Liver (tissue), 9 donors: ENCODE results near the gene ARF1. TPM values are rescaled to one million over a fixed set of nuclear protein-coding genes. Genes with fewer than 3 reads are reported as not detected.

Experiments
- DNase-seq: peaks from one replicate; pipeline ENCODE4 v3.0.0-alpha.2; 2017; ENCODE audit warnings: low spot score
- H3K27ac ChIP-seq, 2 donors: one replicate each; pipeline ENCODE4 v1.7.0; 2013; ENCODE audit warnings: inconsistent platforms in 2 of 2, low read length in 2 of 2, control low read depth in 1 of 2, low read depth in 1 of 2, mild to moderate bottlenecking in 1 of 2
- H3K27me3 ChIP-seq, 4 donors: one replicate each; pipeline versions ENCODE4 v1.6.1 to v1.7.0; 2013; ENCODE audit warnings: low read length in 3 of 4, inconsistent platforms in 1 of 4, mild to moderate bottlenecking in 1 of 4, moderate library complexity in 1 of 4; ENCODE audit not compliant: control insufficient read depth in 4 of 4, insufficient read depth in 4 of 4
- H3K36me3 ChIP-seq, 4 donors: one replicate each; pipeline versions ENCODE4 v1.6.1 to v1.7.0; 2013; ENCODE audit warnings: low read length in 3 of 4, mild to moderate bottlenecking in 3 of 4, low read depth in 1 of 4, moderate library complexity in 1 of 4; ENCODE audit not compliant: control insufficient read depth in 4 of 4, insufficient read depth in 3 of 4
- H3K4me1 ChIP-seq, 4 donors: one replicate each; pipeline versions ENCODE4 v1.6.1 to v1.7.0; 2013; ENCODE audit warnings: low read length in 3 of 4, mild to moderate bottlenecking in 3 of 4, moderate library complexity in 1 of 4; ENCODE audit not compliant: control insufficient read depth in 4 of 4, insufficient read depth in 4 of 4
- H3K4me3 ChIP-seq, 3 donors: one replicate each; pipeline versions ENCODE4 v1.6.1 to v1.7.0; 2013; ENCODE audit warnings: low read length in 3 of 3, control low read depth in 1 of 3, low read depth in 1 of 3, mild to moderate bottlenecking in 1 of 3
- H3K9ac ChIP-seq, 2 donors: one replicate each; pipeline ENCODE4 v1.7.0; 2013; ENCODE audit warnings: low read length in 2 of 2, mild to moderate bottlenecking in 2 of 2, moderate library complexity in 2 of 2, control low read depth in 1 of 2, low read depth in 1 of 2
- H3K9me3 ChIP-seq, 4 donors: one replicate each; pipeline versions ENCODE4 v1.6.1 to v1.7.0; 2013; ENCODE audit warnings: low read length in 3 of 4; ENCODE audit not compliant: control insufficient read depth in 4 of 4
- EGR1 ChIP-seq, 2 donors: IDR thresholded peaks; 2 replicates each; pipeline ENCODE4 v1.6.1; 2016 to 2018; ENCODE audit warnings: antibody characterized with exemption in 2 of 2, low read depth in 2 of 2
- FOXA1 ChIP-seq: IDR thresholded peaks from 2 replicates; pipeline ENCODE4 v1.6.1; 2016; ENCODE audit warnings: antibody characterized with exemption
- FOXA2 ChIP-seq: IDR thresholded peaks from 2 replicates; pipeline ENCODE4 v1.6.1; 2016; ENCODE audit warnings: antibody characterized with exemption
- GABPA ChIP-seq, 2 donors: IDR thresholded peaks in 1 of 2; conservative IDR thresholded peaks in 1 of 2; 2 replicates each; pipeline ENCODE4 v1.6.1; 2016; ENCODE audit warnings: antibody characterized with exemption in 2 of 2, mild to moderate bottlenecking in 1 of 2, moderate library complexity in 1 of 2
- HNF4A ChIP-seq, 2 donors: conservative IDR thresholded peaks; 2 replicates each; pipeline ENCODE4 v1.6.1; 2016; ENCODE audit warnings: antibody characterized with exemption in 2 of 2, mild to moderate bottlenecking in 2 of 2
- HNF4G ChIP-seq: IDR thresholded peaks from 2 replicates; pipeline ENCODE4 v1.6.1; 2016; ENCODE audit warnings: antibody characterized with exemption
- NR2F2 ChIP-seq: IDR thresholded peaks from 2 replicates; pipeline ENCODE4 v1.6.1; 2016; ENCODE audit warnings: antibody characterized with exemption
- RAD21 ChIP-seq, 2 donors: IDR thresholded peaks; 2 replicates each; pipeline ENCODE4 v1.6.1; 2016; ENCODE audit warnings: antibody characterized with exemption in 2 of 2, mild to moderate bottlenecking in 2 of 2
- RXRA ChIP-seq, 2 donors: IDR thresholded peaks; 2 replicates each; pipeline ENCODE4 v1.6.1; 2017 to 2018; ENCODE audit warnings: antibody characterized with exemption in 2 of 2, mild to moderate bottlenecking in 1 of 2
- SP1 ChIP-seq: IDR thresholded peaks from 2 replicates; pipeline ENCODE4 v1.6.1; 2018; ENCODE audit warnings: antibody characterized with exemption, mild to moderate bottlenecking
- TAF1 ChIP-seq: conservative IDR thresholded peaks from 2 replicates; pipeline ENCODE4 v1.6.1; 2016; ENCODE audit warnings: antibody characterized with exemption, mild to moderate bottlenecking
- YY1 ChIP-seq: IDR thresholded peaks from 2 replicates; pipeline ENCODE4 v1.6.1; 2016; ENCODE audit warnings: antibody characterized with exemption, mild to moderate bottlenecking
- WGBS: extraction: QIAGEN DNeasy Blood & Tissue Kit; methylation state at CpG from one replicate; pipeline ENCODE4 v1.1.7; 2013; 5-methylcytosine and 5-hydroxymethylcytosine counted together
- polyA plus RNA-seq, 2 donors: library from polyadenylated mRNA; stranded (reverse) in 1 of 2; unstranded in 1 of 2; fragments of 200-250 nt in 1 of 2; fragments of >200 nt in 1 of 2; fragmentation: Nextera tagmentation in 1 of 2; extraction: Ambion mirVana in 1 of 2; gene quantifications; one replicate each; pipeline versions ENCODE4 v1.2.1 to v1.2.3, GENCODE V29; 2013 to 2015
- total RNA-seq, 2 donors: library from RNA; depleted of rRNA; stranded (reverse); fragments of >200 nt; gene quantifications; one replicate each; pipeline ENCODE4 v1.2.3, GENCODE V29; 2014
- TF ChIP-seq, protein P1 (sequence below): fragments of 150-350 bp; IDR thresholded peaks from 2 replicates; pipeline ENCODE4 v1.5.1; 2017; ENCODE audit warnings: improper control_type of control experiment, low read depth, low read length; ENCODE audit not compliant: missing input control
- TF ChIP-seq, protein P2 (sequence below): IDR thresholded peaks from 2 replicates; pipeline ENCODE4 v1.6.1; 2016; ENCODE audit warnings: antibody characterized with exemption, mild to moderate bottlenecking
- TF ChIP-seq, protein P3 (sequence below): IDR thresholded peaks from 2 replicates; pipeline ENCODE4 v1.6.1; 2016; ENCODE audit warnings: antibody characterized with exemption
- TF ChIP-seq, protein P4 (sequence below): IDR thresholded peaks from 2 replicates; pipeline ENCODE4 v1.6.1; 2016; ENCODE audit warnings: antibody characterized with exemption
- donor health status: healthy.
- donor health status: healthy.
- donor health status: healthy.
- donor health status: healthy.
- donor health status: healthy.

The ARF1 gene
- total and polyA plus RNA-seq, 4 donors = 151 to 282 (median 213) TPM

DNA sequence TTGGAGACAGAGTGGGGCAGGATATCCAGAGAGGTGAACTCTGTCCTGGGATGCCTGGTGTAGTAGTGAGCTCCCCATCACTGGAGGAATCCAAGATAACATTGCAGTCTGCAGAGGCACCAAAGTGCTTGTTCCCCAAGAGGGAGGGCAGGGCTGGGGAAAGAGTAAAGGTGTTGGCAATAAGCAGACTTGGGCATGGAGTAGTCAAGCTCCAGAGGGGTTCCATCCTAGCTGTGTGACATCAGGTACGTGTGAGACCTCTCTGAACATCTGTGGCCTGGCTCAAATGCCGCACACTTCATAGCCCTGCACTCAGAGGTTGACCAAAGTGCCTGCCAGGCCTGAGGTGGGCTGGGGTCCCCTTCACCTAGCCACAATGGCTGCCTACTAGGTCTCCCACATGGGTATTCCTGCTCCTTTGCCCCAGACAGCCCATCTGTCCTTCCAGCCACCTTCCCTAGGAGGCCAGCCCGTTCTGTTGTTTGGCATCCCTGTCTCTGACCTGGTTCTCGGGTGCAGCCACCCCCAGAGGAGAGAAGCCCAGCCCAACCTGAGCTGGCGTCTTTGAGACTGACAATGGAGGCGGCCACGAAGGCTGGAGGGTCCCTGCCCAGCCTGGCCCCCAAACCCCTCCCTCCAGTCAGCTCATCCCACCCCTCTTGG lies 2.8 kb upstream of the ARF1 start:
- H3K27me3 ChIP-seq = no peaks in the 10 kb centered on the region
- WGBS = 99% methylated on average over 7 of the region's 7 CpGs
- no peak for DNase-seq
- no peak overlapping the region for H3K4me3 ChIP-seq
- TF ChIP-seq, protein P1, sequence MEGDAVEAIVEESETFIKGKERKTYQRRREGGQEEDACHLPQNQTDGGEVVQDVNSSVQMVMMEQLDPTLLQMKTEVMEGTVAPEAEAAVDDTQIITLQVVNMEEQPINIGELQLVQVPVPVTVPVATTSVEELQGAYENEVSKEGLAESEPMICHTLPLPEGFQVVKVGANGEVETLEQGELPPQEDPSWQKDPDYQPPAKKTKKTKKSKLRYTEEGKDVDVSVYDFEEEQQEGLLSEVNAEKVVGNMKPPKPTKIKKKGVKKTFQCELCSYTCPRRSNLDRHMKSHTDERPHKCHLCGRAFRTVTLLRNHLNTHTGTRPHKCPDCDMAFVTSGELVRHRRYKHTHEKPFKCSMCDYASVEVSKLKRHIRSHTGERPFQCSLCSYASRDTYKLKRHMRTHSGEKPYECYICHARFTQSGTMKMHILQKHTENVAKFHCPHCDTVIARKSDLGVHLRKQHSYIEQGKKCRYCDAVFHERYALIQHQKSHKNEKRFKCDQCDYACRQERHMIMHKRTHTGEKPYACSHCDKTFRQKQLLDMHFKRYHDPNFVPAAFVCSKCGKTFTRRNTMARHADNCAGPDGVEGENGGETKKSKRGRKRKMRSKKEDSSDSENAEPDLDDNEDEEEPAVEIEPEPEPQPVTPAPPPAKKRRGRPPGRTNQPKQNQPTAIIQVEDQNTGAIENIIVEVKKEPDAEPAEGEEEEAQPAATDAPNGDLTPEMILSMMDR = no peak
- TF ChIP-seq RAD21 (IDR thresholded peaks at IDR 0.05) (no peak), HNF4A (conservative IDR thresholded peaks at IDR 0.05) (no peak), SP1 (no peak), FOXA2 (no peak)
- H3K36me3 ChIP-seq = no peaks in the 10 kb centered on the region
- H3K4me1 ChIP-seq = peaks cover 10 to 19% (median 14%) of the 10 kb centered on the region in 4 donors
- no peaks in the 10 kb centered on the region for H3K9me3 ChIP-seq
- no peak overlapping the region for H3K9ac ChIP-seq
- H3K27ac ChIP-seq = no peak overlapping the region

DNA sequence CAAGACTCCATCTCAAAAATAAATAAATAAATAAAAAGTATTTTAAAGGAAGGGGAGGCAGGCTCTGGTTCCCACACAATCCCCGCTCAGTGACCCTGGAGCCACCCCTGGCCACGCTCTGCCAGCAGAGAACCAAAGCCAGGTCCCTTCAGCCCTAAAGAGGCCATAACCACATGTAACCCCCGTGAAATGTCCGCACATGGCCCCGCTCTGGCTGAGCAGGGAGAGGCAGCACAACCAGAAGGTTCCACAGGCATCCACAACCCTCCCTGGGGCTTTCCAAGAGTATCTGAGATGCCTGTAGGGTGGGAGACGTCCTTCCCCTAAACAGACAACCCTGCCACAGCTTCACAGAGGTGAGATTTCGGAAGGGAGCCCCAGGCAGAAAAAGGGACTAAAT lies 1.4 kb upstream of the ARF1 start:
- Histone ChIP-seq H3K4me3 (peak overlapping the region in 1 of 3 donors; percentile 96), H3K9ac (peak overlapping the region in 1 of 2 donors; percentile 4), H3K27ac (no peak overlapping the region), H3K9me3 (no peaks in the 10 kb centered on the region), H3K4me1 (peaks cover 18 to 32% (median 28%) of the 10 kb centered on the region in 4 donors), H3K27me3 (no peaks in the 10 kb centered on the region), H3K36me3 (no peaks in the 10 kb centered on the region)
- no peak for DNase-seq
- 81% methylated on average over 7 of the region's 7 CpGs for WGBS
- TF ChIP-seq FOXA1 (no peak), SP1 (no peak), RXRA (IDR thresholded peaks at IDR 0.05) (no peak), HNF4A (conservative IDR thresholded peaks at IDR 0.05) (no peak), HNF4G (no peak), GABPA (IDR thresholded peaks at IDR 0.05 in 1 of 2, conservative IDR thresholded peaks at IDR 0.05 in 1 of 2) (no peak), YY1 (no peak), NR2F2 (no peak), TAF1 (no peak), RAD21 (IDR thresholded peaks at IDR 0.05) (no peak), EGR1 (IDR thresholded peaks at IDR 0.05; ENCODE audit: low read depth in 2 of 2) (no peak), FOXA2 (no peak)
- TF ChIP-seq, protein P2, sequence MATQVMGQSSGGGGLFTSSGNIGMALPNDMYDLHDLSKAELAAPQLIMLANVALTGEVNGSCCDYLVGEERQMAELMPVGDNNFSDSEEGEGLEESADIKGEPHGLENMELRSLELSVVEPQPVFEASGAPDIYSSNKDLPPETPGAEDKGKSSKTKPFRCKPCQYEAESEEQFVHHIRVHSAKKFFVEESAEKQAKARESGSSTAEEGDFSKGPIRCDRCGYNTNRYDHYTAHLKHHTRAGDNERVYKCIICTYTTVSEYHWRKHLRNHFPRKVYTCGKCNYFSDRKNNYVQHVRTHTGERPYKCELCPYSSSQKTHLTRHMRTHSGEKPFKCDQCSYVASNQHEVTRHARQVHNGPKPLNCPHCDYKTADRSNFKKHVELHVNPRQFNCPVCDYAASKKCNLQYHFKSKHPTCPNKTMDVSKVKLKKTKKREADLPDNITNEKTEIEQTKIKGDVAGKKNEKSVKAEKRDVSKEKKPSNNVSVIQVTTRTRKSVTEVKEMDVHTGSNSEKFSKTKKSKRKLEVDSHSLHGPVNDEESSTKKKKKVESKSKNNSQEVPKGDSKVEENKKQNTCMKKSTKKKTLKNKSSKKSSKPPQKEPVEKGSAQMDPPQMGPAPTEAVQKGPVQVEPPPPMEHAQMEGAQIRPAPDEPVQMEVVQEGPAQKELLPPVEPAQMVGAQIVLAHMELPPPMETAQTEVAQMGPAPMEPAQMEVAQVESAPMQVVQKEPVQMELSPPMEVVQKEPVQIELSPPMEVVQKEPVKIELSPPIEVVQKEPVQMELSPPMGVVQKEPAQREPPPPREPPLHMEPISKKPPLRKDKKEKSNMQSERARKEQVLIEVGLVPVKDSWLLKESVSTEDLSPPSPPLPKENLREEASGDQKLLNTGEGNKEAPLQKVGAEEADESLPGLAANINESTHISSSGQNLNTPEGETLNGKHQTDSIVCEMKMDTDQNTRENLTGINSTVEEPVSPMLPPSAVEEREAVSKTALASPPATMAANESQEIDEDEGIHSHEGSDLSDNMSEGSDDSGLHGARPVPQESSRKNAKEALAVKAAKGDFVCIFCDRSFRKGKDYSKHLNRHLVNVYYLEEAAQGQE = no peak
- TF ChIP-seq, protein P3, sequence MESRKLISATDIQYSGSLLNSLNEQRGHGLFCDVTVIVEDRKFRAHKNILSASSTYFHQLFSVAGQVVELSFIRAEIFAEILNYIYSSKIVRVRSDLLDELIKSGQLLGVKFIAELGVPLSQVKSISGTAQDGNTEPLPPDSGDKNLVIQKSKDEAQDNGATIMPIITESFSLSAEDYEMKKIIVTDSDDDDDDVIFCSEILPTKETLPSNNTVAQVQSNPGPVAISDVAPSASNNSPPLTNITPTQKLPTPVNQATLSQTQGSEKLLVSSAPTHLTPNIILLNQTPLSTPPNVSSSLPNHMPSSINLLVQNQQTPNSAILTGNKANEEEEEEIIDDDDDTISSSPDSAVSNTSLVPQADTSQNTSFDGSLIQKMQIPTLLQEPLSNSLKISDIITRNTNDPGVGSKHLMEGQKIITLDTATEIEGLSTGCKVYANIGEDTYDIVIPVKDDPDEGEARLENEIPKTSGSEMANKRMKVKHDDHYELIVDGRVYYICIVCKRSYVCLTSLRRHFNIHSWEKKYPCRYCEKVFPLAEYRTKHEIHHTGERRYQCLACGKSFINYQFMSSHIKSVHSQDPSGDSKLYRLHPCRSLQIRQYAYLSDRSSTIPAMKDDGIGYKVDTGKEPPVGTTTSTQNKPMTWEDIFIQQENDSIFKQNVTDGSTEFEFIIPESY = no peak
- TF ChIP-seq, protein P4, sequence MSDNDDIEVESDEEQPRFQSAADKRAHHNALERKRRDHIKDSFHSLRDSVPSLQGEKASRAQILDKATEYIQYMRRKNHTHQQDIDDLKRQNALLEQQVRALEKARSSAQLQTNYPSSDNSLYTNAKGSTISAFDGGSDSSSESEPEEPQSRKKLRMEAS = no peak
